GM12801 (cell line): ENCODE measurements around the gene FAM114A1.

ENCODE experiments used
- CTCF ChIP-seq: IDR thresholded peaks from one replicate; pipeline ENCODE4 v1.5.1; 2011; ENCODE audit warnings: control low read depth; ENCODE audit not compliant: insufficient read length; ENCODE audit errors: extremely low read depth

Gene FAM114A1

GRCh38 chr4:38846015-38846414, 21.6 kb upstream of the FAM114A1 start:
- TF ChIP-seq CTCF: no peak

DNA sequence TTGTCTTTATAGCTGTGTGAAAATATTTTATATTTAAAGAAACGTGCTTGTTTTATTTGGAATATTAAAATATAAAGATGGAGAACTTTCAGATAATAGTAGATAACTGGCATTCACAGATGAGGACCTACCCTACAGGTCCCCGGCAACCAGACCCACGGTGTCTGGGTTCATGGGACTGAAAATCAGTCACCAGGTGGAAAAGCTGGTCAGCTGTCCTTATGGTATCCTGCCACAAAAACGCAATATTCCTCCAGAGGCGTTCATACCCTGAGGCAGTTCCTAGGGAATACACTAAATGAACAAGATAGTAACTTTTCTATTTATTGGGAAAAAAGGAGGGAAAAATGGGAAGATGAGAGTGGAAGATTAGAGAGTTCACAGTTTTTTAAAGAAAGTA, 12.1 kb upstream of the FAM114A1 start:
- no peak for TF ChIP-seq CTCF

GRCh38 chr4:38856046-38856445, 11.6 kb upstream of the FAM114A1 start:
- no peak for TF ChIP-seq CTCF

GRCh38 chr4:38856524-38857337, 10.9 kb upstream of the FAM114A1 start, which contains the start of gene TLR6:
TLR6 (minus strand) TSS chr4:38856817; CDS start chr4:38829473, 27,344 bp downstream.
- no peak for TF ChIP-seq CTCF

GRCh38 chr4:38857354-38858096, 10.1 kb upstream of the FAM114A1 start:
- TF ChIP-seq CTCF: no peak

- no peak for TF ChIP-seq CTCF
Observed at GRCh38 chr4:38858097-38858420, 9.5 kb upstream of the FAM114A1 start.

- no peak for TF ChIP-seq CTCF
Observed at GRCh38 chr4:38859501-38859900, 8.1 kb upstream of the FAM114A1 start.
